GDM1 (cell line): ENCODE results near the gene EFEMP2.
"Not testable (repeated sequence)": the region's sequence is repeated elsewhere in the genome, so short reads cannot be mapped to it uniquely, and the experiment has no call there.

Source experiments
- DNase-seq: peaks from one replicate; lab custom pipeline; 2025; lab: John Stamatoyannopoulos, UW

Gene EFEMP2

GRCh38 chr11:65854852-65855837, 17.5 kb downstream of the EFEMP2 start:
- DNase-seq, result no peak

- DNase-seq, result no peak
These were observed 18.4 kb downstream of the EFEMP2 start for GRCh38 chr11:65854161-65854592.

- DNase-seq, result no peak
These were observed 19.2 kb downstream of the EFEMP2 start for GRCh38 chr11:65853246-65853979.

GRCh38 chr11:65852508-65853245, 19.9 kb downstream of the EFEMP2 start:
- DNase-seq, result no peak

GRCh38 chr11:65851811-65852507, 20.6 kb downstream of the EFEMP2 start:
- DNase-seq, result no peak

- no peak for DNase-seq
These were observed 21.5 kb downstream of the EFEMP2 start for GRCh38 chr11:65851083-65851579.

GRCh38 chr11:65850217-65851082, 22.1 kb downstream of the EFEMP2 start:
- DNase-seq, result no peak

- no peak for DNase-seq
These were observed 22.8 kb downstream of the EFEMP2 start for GRCh38 chr11:65849771-65850216.

GRCh38 chr11:65849366-65849765, 23.2 kb downstream of the EFEMP2 start:
- DNase-seq, result no peak

GRCh38 chr11:65848693-65849092, 23.9 kb downstream of the EFEMP2 start:
- DNase-seq, result not testable (repeated sequence)

GRCh38 chr11:65847746-65848145, 24.9 kb downstream of the EFEMP2 start:
- DNase-seq, result no peak

- no peak for DNase-seq
These were observed 28.2 kb downstream of the EFEMP2 start for GRCh38 chr11:65844231-65844872.

GRCh38 chr11:65843811-65844210, 28.8 kb downstream of the EFEMP2 start:
- no peak for DNase-seq

- no peak for DNase-seq
These were observed 30.5 kb downstream of the EFEMP2 start for GRCh38 chr11:65842144-65842543.

GRCh38 chr11:65834202-65834601, 38.4 kb downstream of the EFEMP2 start:
- DNase-seq, result no peak

- peak; percentile 89 for DNase-seq
These were observed 39.1 kb downstream of the EFEMP2 start, which contains the start of gene SNX32 for GRCh38 chr11:65833297-65834030. SNX32 (plus strand) TSS chr11:65833963; CDS start chr11:65834066, 103 bp downstream.

- DNase-seq, result not testable (repeated sequence)
These were observed 40.4 kb downstream of the EFEMP2 start for GRCh38 chr11:65832231-65832630.

- no peak for DNase-seq
These were observed 43.1 kb downstream of the EFEMP2 start for GRCh38 chr11:65829459-65829858.
